ENCODE results near the gene PADI4. TPM values are rescaled to one million over a fixed set of nuclear protein-coding genes. Genes with fewer than 3 reads are reported as not detected.

Gene PADI4
- total RNA-seq, 1 experiment from 2014 or later = 7.7 TPM

DNA sequence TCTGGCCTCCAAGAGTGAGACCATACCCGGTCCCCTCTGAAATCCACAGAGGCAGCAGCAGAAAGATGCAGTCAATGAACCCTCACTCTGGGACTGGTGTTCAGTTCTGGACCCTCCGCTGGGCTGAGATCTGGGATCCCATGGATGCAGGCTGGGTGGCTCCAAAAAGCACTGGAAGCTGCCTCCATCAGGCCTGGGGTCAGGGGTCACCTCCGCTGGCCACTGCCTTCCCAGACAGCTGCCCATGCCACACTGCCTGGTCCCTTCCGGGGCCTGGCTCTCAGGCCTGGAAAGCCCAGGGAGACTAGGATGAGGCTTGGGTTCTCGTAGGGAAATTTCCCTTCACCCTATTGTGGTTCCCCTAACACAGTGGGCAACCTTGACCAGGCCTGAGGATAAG is 21.4 kb upstream of the PADI4 start:
- DNase-seq = no peak
- Histone ChIP-seq H2AFZ (no peak overlapping the region), H3F3A (ENCODE audit: insufficient read depth, low read depth) (peaks cover 17% of the 10 kb centered on the region), H3K79me2 (ENCODE audit: low read depth) (no peaks in the 10 kb centered on the region), H3K4me2 (peak overlapping the region; percentile 9; the same call in 1 of the 2 replicates), H3K9me2 (ENCODE audit: insufficient read depth) (no peaks in the 10 kb centered on the region), H3K9me3 (ENCODE audit: insufficient read depth, low read depth) (no peaks in the 10 kb centered on the region), H3K27ac (no peak overlapping the region), H3K36me3 (ENCODE audit: low read depth) (no peaks in the 10 kb centered on the region), H3K4me1 (replicated peaks; ENCODE audit: insufficient read depth) (peaks cover 42% of the 10 kb centered on the region), H3K4me3 (no peak overlapping the region), H3K27me3 (ENCODE audit: insufficient read depth, low read depth) (no peaks in the 10 kb centered on the region), H4K20me1 (ENCODE audit: insufficient read depth) (no peaks in the 10 kb centered on the region)
- POLR2A ChIA-PET (ENCODE audit: unreplicated experiment) = no interaction called here
- intact Hi-C loops (cut with micrococcal nuclease; ENCODE audit: unreplicated experiment) = loop anchor here (5.0 kb wide), 1 partner anchor 34 kb away; no protein-coding TSS in a partner anchor
- CTCF ChIA-PET = no interaction called here
- BruUV-seq (replicated peaks) = no TSS peak
- no peak for TF ChIP-seq EZH2 (IDR thresholded peaks at IDR 0.05; ENCODE audit: low read depth)
- TF ChIP-seq, protein P1, sequence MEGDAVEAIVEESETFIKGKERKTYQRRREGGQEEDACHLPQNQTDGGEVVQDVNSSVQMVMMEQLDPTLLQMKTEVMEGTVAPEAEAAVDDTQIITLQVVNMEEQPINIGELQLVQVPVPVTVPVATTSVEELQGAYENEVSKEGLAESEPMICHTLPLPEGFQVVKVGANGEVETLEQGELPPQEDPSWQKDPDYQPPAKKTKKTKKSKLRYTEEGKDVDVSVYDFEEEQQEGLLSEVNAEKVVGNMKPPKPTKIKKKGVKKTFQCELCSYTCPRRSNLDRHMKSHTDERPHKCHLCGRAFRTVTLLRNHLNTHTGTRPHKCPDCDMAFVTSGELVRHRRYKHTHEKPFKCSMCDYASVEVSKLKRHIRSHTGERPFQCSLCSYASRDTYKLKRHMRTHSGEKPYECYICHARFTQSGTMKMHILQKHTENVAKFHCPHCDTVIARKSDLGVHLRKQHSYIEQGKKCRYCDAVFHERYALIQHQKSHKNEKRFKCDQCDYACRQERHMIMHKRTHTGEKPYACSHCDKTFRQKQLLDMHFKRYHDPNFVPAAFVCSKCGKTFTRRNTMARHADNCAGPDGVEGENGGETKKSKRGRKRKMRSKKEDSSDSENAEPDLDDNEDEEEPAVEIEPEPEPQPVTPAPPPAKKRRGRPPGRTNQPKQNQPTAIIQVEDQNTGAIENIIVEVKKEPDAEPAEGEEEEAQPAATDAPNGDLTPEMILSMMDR (conservative IDR thresholded peaks at IDR 0.05) = no peak

DNA sequence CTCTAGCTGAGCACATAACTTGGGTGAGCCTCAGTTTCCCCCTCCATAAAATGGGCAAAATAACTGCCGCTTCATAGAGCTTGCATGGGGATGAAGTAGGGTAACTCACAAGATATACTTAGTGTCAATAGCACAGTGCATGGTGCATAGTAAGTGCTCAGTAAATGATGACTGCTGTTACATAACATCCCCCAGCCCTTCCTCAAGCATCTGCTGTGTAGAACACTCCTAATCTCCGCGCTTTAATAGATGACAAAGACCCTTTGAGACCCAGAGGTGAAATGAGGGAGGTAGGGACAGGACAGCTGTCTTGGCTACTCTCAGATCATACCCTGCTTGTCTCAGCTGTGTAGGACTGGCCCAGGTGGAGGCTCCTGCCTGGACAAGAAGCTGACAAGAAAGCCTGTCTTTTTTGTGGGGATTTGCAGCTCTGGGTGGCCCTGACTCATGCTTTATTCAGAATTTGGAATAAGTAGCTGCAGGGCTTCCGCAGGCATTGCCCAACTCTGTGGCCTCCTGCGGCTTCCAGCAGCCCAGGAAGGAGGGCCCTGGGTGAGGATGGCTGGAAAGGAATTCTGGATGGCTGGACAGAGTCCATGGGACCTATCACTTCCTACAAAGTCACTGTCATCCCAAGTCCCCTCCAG is 20.7 kb upstream of the PADI4 start:
- Histone ChIP-seq H3K9me2 (ENCODE audit: insufficient read depth) (no peaks in the 10 kb centered on the region), H3K4me1 (replicated peaks; ENCODE audit: insufficient read depth) (peaks cover 48% of the 10 kb centered on the region), H3K4me2 (peak overlapping the region; percentile 9), H3K4me3 (no peak overlapping the region), H3F3A (ENCODE audit: insufficient read depth, low read depth) (peaks cover 23% of the 10 kb centered on the region), H2AFZ (no peak overlapping the region), H3K27ac (peak overlapping the region; percentile 25; the same call in 1 of the 2 replicates), H3K36me3 (ENCODE audit: low read depth) (no peaks in the 10 kb centered on the region), H3K9me3 (ENCODE audit: insufficient read depth, low read depth) (no peaks in the 10 kb centered on the region), H3K79me2 (ENCODE audit: low read depth) (no peaks in the 10 kb centered on the region), H4K20me1 (ENCODE audit: insufficient read depth) (no peaks in the 10 kb centered on the region), H3K27me3 (ENCODE audit: insufficient read depth, low read depth) (no peaks in the 10 kb centered on the region)
- no peak for TF ChIP-seq EZH2 (IDR thresholded peaks at IDR 0.05; ENCODE audit: low read depth)
- TF ChIP-seq, protein P1 (conservative IDR thresholded peaks at IDR 0.05) = no peak
- no TSS peak for BruUV-seq (replicated peaks)
- intact Hi-C loops (cut with micrococcal nuclease; ENCODE audit: unreplicated experiment) = loop anchor here (5.0 kb wide), 1 partner anchor 35 kb away; no protein-coding TSS in a partner anchor
- DNase-seq = peak; percentile 78 to 92
- CTCF ChIA-PET = no interaction called here
- POLR2A ChIA-PET (ENCODE audit: unreplicated experiment) = no interaction called here

DNA sequence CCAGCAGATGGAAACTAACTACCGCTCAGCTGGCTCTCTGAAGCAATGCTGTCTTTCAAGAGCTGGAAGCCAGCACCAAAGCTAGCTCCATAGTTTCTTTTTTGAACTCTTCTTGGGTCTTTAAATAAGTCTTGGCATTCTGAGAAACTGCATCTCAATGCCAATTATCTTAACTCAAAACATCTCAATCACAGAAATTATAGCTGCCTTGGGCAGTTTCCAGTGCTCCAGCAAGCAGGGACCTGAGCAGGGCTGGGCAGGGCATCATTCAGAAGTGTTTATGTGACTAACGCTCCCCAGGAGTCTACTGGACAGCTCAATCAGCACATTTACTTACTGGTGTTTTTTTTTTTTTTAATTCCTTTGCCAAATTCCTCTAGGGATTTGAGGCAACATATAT is 18.3 kb upstream of the PADI4 start:
- H3K9me3 ChIP-seq (ENCODE audit: insufficient read depth, low read depth) = no peaks in the 10 kb centered on the region

More for the DNA sequence above, 18.3 kb upstream of the PADI4 start:
- H3K27me3 ChIP-seq (ENCODE audit: insufficient read depth, low read depth) = no peaks in the 10 kb centered on the region
- TF ChIP-seq, protein P1 (conservative IDR thresholded peaks at IDR 0.05) = no peak
- TF ChIP-seq EZH2 (IDR thresholded peaks at IDR 0.05; ENCODE audit: low read depth) = no peak
- H3K36me3 ChIP-seq (ENCODE audit: low read depth) = no peaks in the 10 kb centered on the region
- peak in 1 of 2 experiments; percentile 56 for DNase-seq
- ChIA-PET POLR2A (ENCODE audit: unreplicated experiment) (no interaction called here), CTCF (interaction anchor here (0.5 to 0.7 kb wide), 3 partner anchors 8 to 170 kb away, joined by 3 to 4 read pairs (median 4); no protein-coding TSS in a partner anchor)
- peaks cover 63% of the 10 kb centered on the region for H3K4me1 ChIP-seq (replicated peaks; ENCODE audit: insufficient read depth)
- intact Hi-C loops (cut with micrococcal nuclease; ENCODE audit: unreplicated experiment) = loop anchor here (5.0 kb wide), 1 partner anchor 37 kb away; no protein-coding TSS in a partner anchor
- H3K4me2 ChIP-seq = peak overlapping the region; percentile 25; the same call in 1 of the 2 replicates
- H3K27ac ChIP-seq = no peak overlapping the region
- H3F3A ChIP-seq (ENCODE audit: insufficient read depth, low read depth) = peaks cover 27% of the 10 kb centered on the region
- no peak overlapping the region for H3K4me3 ChIP-seq
- no peaks in the 10 kb centered on the region for H3K79me2 ChIP-seq (ENCODE audit: low read depth)
- no TSS peak for BruUV-seq (replicated peaks)
- no peak overlapping the region for H2AFZ ChIP-seq
- no peaks in the 10 kb centered on the region for H4K20me1 ChIP-seq (ENCODE audit: insufficient read depth)
- no peaks in the 10 kb centered on the region for H3K9me2 ChIP-seq (ENCODE audit: insufficient read depth)
